LNCaP clone FGC (cell line): Measurements from ENCODE around the gene ACADS.

ENCODE experiments used
- DNase-seq: peaks from one replicate; pipeline ENCODE4 v3.0.0-alpha.2; 2011; ENCODE audit warnings: low read depth
- H3K4me3 ChIP-seq: 2 replicates; pipeline ENCODE4 v1.5.1; 2011; ENCODE audit warnings: mild to moderate bottlenecking, low read depth, low read length, control low read depth
- CTCF ChIP-seq: IDR thresholded peaks from 2 replicates; pipeline ENCODE4 v1.5.1; 2012; ENCODE audit warnings: mild to moderate bottlenecking; ENCODE audit not compliant: control insufficient read depth, insufficient read depth; ENCODE audit errors: extremely low read depth

ACADS gene

GRCh38 chr12:120740871-120741270 lies 15.2 kb downstream of the ACADS start:
- no peak for TF ChIP-seq CTCF
- DNase-seq: no peak

GRCh38 chr12:120741476-120742421 lies 16.1 kb downstream of the ACADS start:
- DNase-seq: no peak
- no peak overlapping the region for H3K4me3 ChIP-seq
- no peak for TF ChIP-seq CTCF

More at GRCh38 chr12:120740871-120741270, 15.2 kb downstream of the ACADS start:
- H3K4me3 ChIP-seq: no peak overlapping the region

- TF ChIP-seq CTCF: no peak
- H3K4me3 ChIP-seq: no peak overlapping the region
- DNase-seq: no peak
These were observed 19.4 kb downstream of the ACADS start for GRCh38 chr12:120744922-120745493.

- H3K4me3 ChIP-seq: no peak overlapping the region
- no peak for DNase-seq
- TF ChIP-seq CTCF: no peak
These were observed 22.6 kb downstream of the ACADS start for GRCh38 chr12:120748242-120748641.

GRCh38 chr12:120749256-120749655 lies 23.6 kb downstream of the ACADS start:
- no peak for TF ChIP-seq CTCF
- no peak overlapping the region for H3K4me3 ChIP-seq
- no peak for DNase-seq

GRCh38 chr12:120750806-120751205 lies 25.2 kb downstream of the ACADS start:
- TF ChIP-seq CTCF: no peak
- no peak for DNase-seq
- no peak overlapping the region for H3K4me3 ChIP-seq

- no peak for TF ChIP-seq CTCF
- no peak for DNase-seq
- H3K4me3 ChIP-seq: no peak overlapping the region
These were observed 25.8 kb downstream of the ACADS start for GRCh38 chr12:120751389-120751788.
